Neural cell (in vitro differentiated cells): ENCODE data around the gene CTLA4. TPM values are rescaled to one million over a fixed set of nuclear protein-coding genes. Genes with fewer than 3 reads are reported as not detected.

Source experiments
- H2AFZ ChIP-seq: fragments of 200-600, 300-800 bp; sonication (generic), shearing (Covaris generic); 2 replicates; pipeline ENCODE4 v1.6.0; 2014; ENCODE audit warnings: low read depth, mild to moderate bottlenecking, antibody characterized with exemption, low read length, moderate library complexity
- H3F3A ChIP-seq: fragments of 200-600 bp; shearing (Covaris generic); 2 replicates; pipeline ENCODE4 v1.6.1; 2016; ENCODE audit warnings: mild to moderate bottlenecking, moderate library complexity, mixed read lengths, antibody characterized with exemption, low read length; ENCODE audit not compliant: insufficient read depth, poor library complexity, severe bottlenecking
- H3K27ac ChIP-seq: fragments of 200-600, 300-800 bp; sonication (generic), shearing (Covaris generic); 2 replicates; pipeline ENCODE4 v1.5.1; 2014; ENCODE audit warnings: mild to moderate bottlenecking, low read length, moderate library complexity
- H3K27me3 ChIP-seq: fragments of 300-800, 200-600 bp; sonication (generic), shearing (Covaris generic); 2 replicates; pipeline ENCODE4 v1.6.0; 2014; ENCODE audit warnings: mild to moderate bottlenecking, low read depth, low read length, moderate library complexity; ENCODE audit not compliant: insufficient read depth
- H3K36me3 ChIP-seq: fragments of 300-800, 200-600 bp; sonication (generic), shearing (Covaris generic); 2 replicates; pipeline ENCODE4 v1.5.1; 2014; ENCODE audit warnings: mild to moderate bottlenecking, antibody characterized with exemption, low read length, moderate library complexity; ENCODE audit not compliant: insufficient read depth
- H3K4me2 ChIP-seq: fragments of 300-800, 200-600 bp; sonication (generic), shearing (Covaris generic); 2 replicates; pipeline ENCODE4 v1.6.0; 2014; ENCODE audit warnings: mild to moderate bottlenecking, low read length
- H3K4me3 ChIP-seq: fragments of 300-800, 200-600 bp; sonication (generic), shearing (Covaris generic); 2 replicates; pipeline ENCODE4 v1.5.1; 2014; ENCODE audit warnings: mild to moderate bottlenecking, low read length, moderate library complexity
- H3K79me2 ChIP-seq: fragments of 200-600 bp; shearing (Covaris generic); replicated peaks from 2 replicates; pipeline ENCODE4 v1.6.0; 2014; ENCODE audit warnings: mild to moderate bottlenecking, low read length, moderate library complexity; ENCODE audit not compliant: insufficient read depth
- H3K9ac ChIP-seq: fragments of 300-800, 200-600 bp; sonication (generic), shearing (Covaris generic); 2 replicates; pipeline ENCODE4 v1.6.1; 2016; ENCODE audit warnings: mild to moderate bottlenecking, low read length, mixed read lengths
- H3K9me2 ChIP-seq: fragments of 200-600 bp; shearing (Covaris generic); 2 replicates; pipeline ENCODE4 v1.6.1; 2016; ENCODE audit warnings: mild to moderate bottlenecking, low read length, mixed read lengths; ENCODE audit not compliant: insufficient read depth
- H3K9me3 ChIP-seq: fragments of 200-600, 300-800 bp; sonication (generic), shearing (Covaris generic); 2 replicates; pipeline ENCODE4 v1.6.1; 2016; ENCODE audit warnings: mild to moderate bottlenecking, mixed run types, low read length, moderate library complexity, mixed read lengths
- H4K20me1 ChIP-seq: fragments of 200-600 bp; shearing (Covaris generic); 2 replicates; pipeline ENCODE4 v1.6.1; 2016; ENCODE audit warnings: mild to moderate bottlenecking, mixed run types; ENCODE audit not compliant: insufficient read depth
- CTCF ChIP-seq: fragments of 450-650 bp; IDR thresholded peaks from 2 replicates; pipeline ENCODE4 v1.5.1; 2014; ENCODE audit warnings: antibody characterized with exemption, mild to moderate bottlenecking, moderate library complexity; ENCODE audit not compliant: poor library complexity, severe bottlenecking
- EP300 ChIP-seq: fragments of 450-650 bp; conservative IDR thresholded peaks from 2 replicates; pipeline ENCODE4 v1.6.1; 2014; ENCODE audit warnings: antibody characterized with exemption, mild to moderate bottlenecking, moderate library complexity; ENCODE audit not compliant: poor library complexity, severe bottlenecking
- EZH2 ChIP-seq: fragments of 200-600, 300-800 bp; shearing (Covaris generic), sonication (generic); IDR thresholded peaks from 2 replicates; pipeline ENCODE4 v1.6.1; 2014; ENCODE audit warnings: antibody characterized with exemption, low read length, borderline replicate concordance, mild to moderate bottlenecking; ENCODE audit not compliant: insufficient read depth, poor library complexity, severe bottlenecking
- MXI1 ChIP-seq: fragments of 450-650 bp; conservative IDR thresholded peaks from 2 replicates; pipeline ENCODE4 v1.6.1; 2014; ENCODE audit warnings: antibody characterized with exemption, mild to moderate bottlenecking; ENCODE audit not compliant: poor library complexity, severe bottlenecking
- POLR2AphosphoS5 ChIP-seq: IDR thresholded peaks from 2 replicates; pipeline ENCODE4 v1.6.1; 2012
- RAD21 ChIP-seq: fragments of 450-650 bp; conservative IDR thresholded peaks from 2 replicates; pipeline ENCODE4 v1.6.1; 2014; ENCODE audit warnings: antibody characterized with exemption, mild to moderate bottlenecking, moderate library complexity
- REST ChIP-seq: IDR thresholded peaks from 2 replicates; pipeline ENCODE4 v1.6.1; 2012; ENCODE audit warnings: borderline replicate concordance
- SMC3 ChIP-seq: fragments of 450-650 bp; conservative IDR thresholded peaks from 2 replicates; pipeline ENCODE4 v1.6.1; 2014; ENCODE audit warnings: antibody characterized with exemption, mild to moderate bottlenecking, moderate library complexity; ENCODE audit not compliant: poor library complexity
- TAF1 ChIP-seq: IDR thresholded peaks from 2 replicates; pipeline ENCODE4 v1.6.1; 2012; ENCODE audit warnings: low read depth
- polyA plus RNA-seq: library from polyadenylated mRNA; depleted of rRNA; stranded (reverse); fragments of >200 nt; gene quantifications from 2 replicates; pipeline ENCODE4 v1.2.3, GENCODE V29; 2014

Gene CTLA4
- polyA plus RNA-seq, 1 donor from 2014 or later = not detected

GRCh38 chr2:203857656-203858055 lies 9.9 kb upstream of the CTLA4 start:
- Histone ChIP-seq H2AFZ (no peak overlapping the region), H3K27me3 (no peaks in the 10 kb centered on the region)

GRCh38 chr2:203858176-203858575 lies 9.4 kb upstream of the CTLA4 start:
- Histone ChIP-seq H3K4me2 (no peak overlapping the region), H2AFZ (no peak overlapping the region), H3K27ac (no peak overlapping the region), H3F3A (peaks cover 5% of the 10 kb centered on the region), H3K36me3 (no peaks in the 10 kb centered on the region), H3K4me3 (no peak overlapping the region), H4K20me1 (no peaks in the 10 kb centered on the region), H3K9ac (no peak overlapping the region), H3K27me3 (no peaks in the 10 kb centered on the region), H3K9me2 (no peaks in the 10 kb centered on the region), H3K79me2 (no peaks in the 10 kb centered on the region), H3K9me3 (no peaks in the 10 kb centered on the region)
- TF ChIP-seq RAD21 = no peak

More at GRCh38 chr2:203857656-203858055, 9.9 kb upstream of the CTLA4 start:
- H3F3A ChIP-seq = peaks cover 5% of the 10 kb centered on the region
- no peak overlapping the region for H3K27ac ChIP-seq
- H3K9ac ChIP-seq = no peak overlapping the region
- H3K9me3 ChIP-seq = no peaks in the 10 kb centered on the region
- no peak overlapping the region for H3K4me3 ChIP-seq
- no peaks in the 10 kb centered on the region for H3K79me2 ChIP-seq
- no peak overlapping the region for H3K4me2 ChIP-seq
- no peaks in the 10 kb centered on the region for H4K20me1 ChIP-seq
- no peaks in the 10 kb centered on the region for H3K36me3 ChIP-seq
- H3K9me2 ChIP-seq = no peaks in the 10 kb centered on the region
- TF ChIP-seq SMC3 = no peak
- TF ChIP-seq TAF1 = no peak
- no peak for TF ChIP-seq CTCF
- TF ChIP-seq EP300 = no peak
- no peak for TF ChIP-seq RAD21

GRCh38 chr2:203859030-203859789 lies 8.4 kb upstream of the CTLA4 start:
- Histone ChIP-seq H3K79me2 (no peaks in the 10 kb centered on the region), H2AFZ (no peak overlapping the region)

More at GRCh38 chr2:203859030-203859789, 8.4 kb upstream of the CTLA4 start:
- H3K4me2 ChIP-seq = no peak overlapping the region
- H3K27me3 ChIP-seq = no peaks in the 10 kb centered on the region
- H3F3A ChIP-seq = peaks cover 5% of the 10 kb centered on the region
- no peak overlapping the region for H3K9ac ChIP-seq
- no peaks in the 10 kb centered on the region for H3K36me3 ChIP-seq
- TF ChIP-seq MXI1 (no peak), CTCF (no peak), REST (no peak), EZH2 (no peak), RAD21 (no peak), POLR2AphosphoS5 (no peak), TAF1 (no peak), EP300 (no peak)
- H3K4me3 ChIP-seq = no peak overlapping the region
- no peaks in the 10 kb centered on the region for H4K20me1 ChIP-seq
- H3K27ac ChIP-seq = no peak overlapping the region
- H3K9me3 ChIP-seq = no peaks in the 10 kb centered on the region
- H3K9me2 ChIP-seq = no peaks in the 10 kb centered on the region
